Kidney capillary endothelial cell (primary cell): ENCODE data around the gene TMEM43.

Experiments used
- DNase-seq: peaks from one replicate; pipeline ENCODE4 v3.0.0-alpha.2; 2018; ENCODE audit warnings: low spot score

TMEM43 gene

DNA sequence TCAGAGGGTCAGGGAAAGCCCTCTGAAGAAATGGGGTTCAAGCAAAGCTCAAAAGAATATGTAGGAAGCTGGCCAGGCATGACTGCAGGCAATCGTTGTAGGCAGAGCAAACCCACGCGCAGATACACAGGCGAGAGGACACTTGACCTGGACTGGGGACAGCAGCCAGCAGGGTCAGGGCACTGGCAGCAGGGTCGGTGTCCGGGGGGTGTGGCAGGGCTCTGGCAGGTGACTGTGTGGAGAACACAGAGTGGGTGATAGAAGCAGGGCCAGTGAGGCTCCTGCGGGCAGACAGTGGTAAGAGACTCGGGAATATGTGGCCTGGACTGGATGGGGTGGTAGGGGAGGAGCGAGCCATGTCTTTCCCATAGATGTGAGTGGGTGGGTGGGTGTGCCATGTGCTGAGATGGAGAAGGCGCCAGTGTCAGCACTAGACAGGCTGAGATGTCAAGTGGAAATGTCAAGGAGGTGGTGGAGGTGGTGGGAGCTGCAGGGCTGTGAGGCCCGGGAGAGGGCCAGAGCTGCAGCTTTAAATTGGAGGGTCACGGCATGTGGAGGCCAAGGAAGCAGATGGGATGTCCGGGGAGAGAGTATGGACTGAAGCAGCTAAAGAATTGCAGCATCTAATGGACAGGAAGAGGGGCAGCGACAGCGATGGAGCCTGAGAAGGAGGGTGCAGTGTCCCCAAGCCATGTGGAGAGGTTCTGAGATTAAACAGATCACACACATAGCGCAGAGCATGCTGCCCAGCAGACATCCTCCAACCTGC is 13.4 kb downstream of the TMEM43 start:
- DNase-seq = no peak

DNA sequence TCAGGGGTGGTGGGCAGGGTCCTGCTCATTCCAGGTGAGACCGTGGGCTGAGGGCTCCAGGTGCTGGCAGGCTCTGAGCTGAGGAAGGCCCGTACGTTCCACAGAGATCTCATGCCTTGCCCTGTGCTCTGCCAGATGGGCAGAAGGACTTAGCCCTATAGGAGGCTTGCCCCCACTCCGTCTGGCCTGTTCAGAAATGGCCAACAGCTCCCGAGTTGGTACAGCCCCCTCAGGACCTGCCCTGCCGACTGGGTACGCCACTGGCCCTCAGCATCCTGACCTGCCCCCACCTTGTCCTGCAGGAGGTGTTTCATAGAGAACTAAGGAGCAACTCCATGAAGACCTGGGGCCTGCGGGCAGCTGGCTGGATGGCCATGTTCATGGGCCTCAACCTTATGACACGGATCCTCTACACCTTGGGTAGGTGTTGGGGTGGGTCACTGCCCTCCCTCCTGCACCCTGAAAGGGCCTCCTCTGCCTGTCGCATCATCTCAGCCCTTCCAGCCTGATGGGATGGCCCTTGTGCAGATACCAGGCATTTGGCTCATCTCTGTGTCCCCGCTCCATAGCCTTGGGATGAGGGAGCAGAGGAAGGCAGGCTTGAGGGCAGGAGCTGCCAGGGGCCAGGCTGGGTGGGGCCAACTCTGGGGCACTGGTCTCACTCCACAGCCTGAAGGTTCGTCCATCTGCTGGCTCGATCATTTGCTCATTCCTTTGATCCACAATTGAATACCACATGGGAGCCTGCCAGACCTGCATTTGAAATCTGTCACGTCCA is 14.2 kb downstream of the TMEM43 start:
- DNase-seq = no peak

DNA sequence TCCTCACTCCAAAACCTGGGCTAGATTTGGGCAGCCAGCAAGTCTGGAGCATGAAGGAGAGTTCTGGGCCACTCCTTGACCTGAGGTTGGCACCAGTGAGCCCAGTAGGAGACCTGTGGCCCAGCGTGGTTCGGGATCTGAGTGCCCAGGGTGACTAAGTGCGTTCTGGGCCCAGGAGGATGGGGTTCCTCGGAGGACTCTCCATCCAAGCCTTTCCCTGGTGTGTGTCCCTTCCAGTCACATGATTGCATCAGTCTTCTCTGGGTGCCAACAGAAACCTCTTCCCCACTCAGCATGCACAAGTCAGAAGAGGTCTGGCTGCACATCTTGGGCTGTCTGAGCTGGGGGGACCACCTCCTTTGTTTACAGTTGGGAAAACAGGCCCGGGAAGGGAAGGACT is 14.9 kb downstream of the TMEM43 start:
- no peak for DNase-seq

DNA sequence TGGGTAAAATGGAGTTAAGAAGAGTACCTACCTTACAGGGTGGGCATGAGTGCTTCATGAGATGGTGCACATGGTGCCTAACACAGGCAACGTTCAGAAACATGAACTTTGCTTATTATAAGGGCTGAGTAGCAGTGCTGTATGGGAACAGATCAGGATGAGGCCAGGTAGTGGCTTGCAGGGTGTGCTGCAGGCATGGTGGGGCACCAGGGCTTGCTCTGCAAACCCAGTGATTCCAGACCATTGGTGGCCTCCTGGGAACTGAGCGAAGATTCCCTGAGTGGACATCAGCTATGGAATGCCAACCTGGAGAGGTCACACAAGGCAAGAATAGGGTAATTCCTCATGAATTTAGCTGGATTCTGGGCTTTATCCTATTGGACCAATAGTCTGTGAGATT is 15.8 kb downstream of the TMEM43 start:
- no peak for DNase-seq

DNA sequence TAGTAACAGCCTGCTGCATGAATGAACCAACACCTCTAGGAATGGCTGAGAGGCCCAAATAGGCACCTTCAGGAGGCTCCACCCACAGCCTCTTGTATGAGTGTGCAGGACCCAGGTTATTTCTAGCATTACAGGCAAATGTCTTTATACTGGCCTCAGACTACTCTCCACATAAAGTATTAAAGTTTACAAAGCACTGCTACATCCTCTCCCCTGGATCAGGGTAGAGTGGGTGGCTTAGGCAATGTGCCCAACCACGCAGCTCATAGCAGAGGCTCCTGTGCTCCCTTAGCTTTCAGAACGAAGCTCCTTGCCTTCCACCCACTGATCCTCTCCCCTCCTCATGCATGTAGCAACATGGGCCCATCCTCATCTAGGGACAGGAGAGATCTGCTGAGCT is 16.3 kb downstream of the TMEM43 start:
- DNase-seq = no peak

DNA sequence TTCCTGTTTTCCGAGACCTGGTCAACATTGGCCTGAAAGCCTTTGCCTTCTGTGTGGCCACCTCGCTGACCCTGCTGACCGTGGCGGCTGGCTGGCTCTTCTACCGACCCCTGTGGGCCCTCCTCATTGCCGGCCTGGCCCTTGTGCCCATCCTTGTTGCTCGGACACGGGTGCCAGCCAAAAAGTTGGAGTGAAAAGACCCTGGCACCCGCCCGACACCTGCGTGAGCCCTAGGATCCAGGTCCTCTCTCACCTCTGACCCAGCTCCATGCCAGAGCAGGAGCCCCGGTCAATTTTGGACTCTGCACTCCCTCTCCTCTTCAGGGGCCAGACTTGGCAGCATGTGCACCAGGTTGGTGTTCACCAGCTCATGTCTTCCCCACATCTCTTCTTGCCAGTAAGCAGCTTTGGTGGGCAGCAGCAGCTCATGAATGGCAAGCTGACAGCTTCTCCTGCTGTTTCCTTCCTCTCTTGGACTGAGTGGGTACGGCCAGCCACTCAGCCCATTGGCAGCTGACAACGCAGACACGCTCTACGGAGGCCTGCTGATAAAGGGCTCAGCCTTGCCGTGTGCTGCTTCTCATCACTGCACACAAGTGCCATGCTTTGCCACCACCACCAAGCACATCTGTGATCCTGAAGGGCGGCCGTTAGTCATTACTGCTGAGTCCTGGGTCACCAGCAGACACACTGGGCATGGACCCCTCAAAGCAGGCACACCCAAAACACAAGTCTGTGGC is 16.9 kb downstream of the TMEM43 start:
- DNase-seq = no peak

DNA sequence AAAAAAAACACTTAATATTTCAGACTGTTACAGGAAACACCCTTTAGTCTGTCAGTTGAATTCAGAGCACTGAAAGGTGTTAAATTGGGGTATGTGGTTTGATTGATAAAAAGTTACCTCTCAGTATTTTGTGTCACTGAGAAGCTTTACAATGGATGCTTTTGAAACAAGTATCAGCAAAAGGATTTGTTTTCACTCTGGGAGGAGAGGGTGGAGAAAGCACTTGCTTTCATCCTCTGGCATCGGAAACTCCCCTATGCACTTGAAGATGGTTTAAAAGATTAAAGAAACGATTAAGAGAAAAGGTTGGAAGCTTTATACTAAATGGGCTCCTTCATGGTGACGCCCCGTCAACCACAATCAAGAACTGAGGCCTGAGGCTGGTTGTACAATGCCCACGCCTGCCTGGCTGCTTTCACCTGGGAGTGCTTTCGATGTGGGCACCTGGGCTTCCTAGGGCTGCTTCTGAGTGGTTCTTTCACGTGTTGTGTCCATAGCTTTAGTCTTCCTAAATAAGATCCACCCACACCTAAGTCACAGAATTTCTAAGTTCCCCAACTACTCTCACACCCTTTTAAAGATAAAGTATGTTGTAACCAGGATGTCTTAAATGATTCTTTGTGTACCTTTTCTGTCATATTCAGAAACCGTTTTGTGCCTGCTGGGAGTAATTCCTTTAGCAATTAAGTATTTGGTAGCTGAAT is 17.9 kb downstream of the TMEM43 start:
- no peak for DNase-seq

DNA sequence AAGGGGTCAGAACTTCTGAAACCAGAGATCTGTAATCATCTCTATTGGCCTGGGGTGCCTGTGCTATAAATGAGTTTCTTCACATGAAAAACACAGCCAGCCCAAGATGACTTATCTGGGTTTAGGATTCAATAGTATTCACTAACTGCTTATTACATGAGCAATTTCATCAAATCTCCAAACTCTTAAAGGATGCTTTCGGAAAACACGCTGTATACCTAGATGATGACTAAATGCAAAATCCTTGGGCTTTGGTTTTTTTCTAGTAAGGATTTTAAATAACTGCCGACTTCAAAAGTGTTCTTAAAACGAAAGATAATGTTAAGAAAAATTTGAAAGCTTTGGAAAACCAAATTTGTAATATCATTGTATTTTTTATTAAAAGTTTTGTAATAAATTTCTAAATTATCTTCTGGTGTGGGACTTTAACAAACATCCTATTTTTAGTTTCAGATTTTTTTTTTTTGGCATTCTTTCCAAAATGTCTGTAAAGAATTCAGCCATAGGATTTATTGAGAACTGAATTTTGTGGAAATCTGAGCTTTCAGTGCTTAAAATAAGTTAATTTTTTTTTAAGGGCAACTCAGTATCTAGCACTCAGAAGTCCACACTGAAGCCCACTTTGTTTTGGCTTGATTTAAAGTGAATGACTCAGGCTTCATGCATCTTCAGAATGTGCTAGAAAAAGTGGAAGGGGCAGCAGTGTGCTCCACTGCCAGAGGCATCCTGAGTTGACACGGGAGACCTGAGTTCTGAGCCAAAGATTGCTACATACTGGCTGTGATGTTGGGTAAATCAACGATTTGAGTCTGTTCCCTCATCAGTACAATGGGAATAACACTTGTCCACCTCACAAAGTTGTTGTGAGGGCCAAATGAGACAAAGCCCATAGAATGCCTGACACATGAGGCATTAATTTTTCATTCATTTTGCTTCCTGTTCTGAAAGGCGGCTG is 18.7 kb downstream of the TMEM43 start:
- DNase-seq = peak; percentile 85

DNA sequence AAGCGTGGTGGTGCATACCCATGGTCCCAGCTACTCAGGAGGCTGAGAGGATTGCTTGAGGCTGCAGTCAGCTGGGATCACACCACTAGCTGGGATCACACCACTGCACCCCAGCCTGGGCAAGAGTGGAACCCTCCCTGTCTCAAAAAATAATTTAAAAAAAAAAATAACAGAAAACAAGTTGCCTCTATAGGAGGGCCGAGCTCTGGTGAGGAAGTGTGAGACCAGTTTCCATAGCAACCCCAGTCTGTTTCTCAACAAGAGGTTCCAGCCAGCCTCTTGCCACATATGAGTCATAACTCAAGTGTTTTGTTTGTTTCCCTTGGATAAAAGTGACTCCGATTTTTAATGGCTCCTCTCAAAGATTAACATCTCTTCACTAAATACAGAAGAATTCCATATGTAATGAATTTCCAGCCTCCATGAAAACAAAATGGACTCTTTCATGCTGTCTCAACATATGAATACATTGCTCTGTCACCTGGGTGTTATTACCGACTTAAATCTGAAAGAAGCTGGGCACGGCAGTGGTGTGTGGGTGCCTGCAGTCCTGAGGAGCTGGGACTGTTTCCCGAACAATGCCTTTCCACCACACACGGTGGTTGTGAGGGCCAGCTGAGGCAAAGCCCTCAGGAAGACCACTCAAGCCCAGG is 19.7 kb downstream of the TMEM43 start:
- peak; percentile 99 for DNase-seq

DNA sequence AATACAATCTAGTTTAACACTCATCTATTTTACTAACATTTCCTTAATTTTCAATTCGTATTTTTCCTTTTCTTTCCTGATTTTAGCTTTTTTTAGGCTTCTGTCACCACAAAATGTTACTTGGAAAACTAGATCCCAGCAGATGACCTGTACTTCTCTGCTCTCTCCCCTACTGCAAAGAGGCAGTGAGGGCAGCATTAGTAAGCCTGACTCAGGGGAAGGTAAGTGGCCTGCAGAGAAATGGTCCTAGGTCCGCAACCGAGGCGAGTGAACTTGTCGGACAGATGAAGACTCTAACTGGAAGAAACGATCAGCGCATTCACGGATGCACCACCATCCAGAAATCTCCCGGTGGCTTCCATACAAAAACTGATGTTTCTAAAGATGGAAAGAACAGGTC is 20.4 kb downstream of the TMEM43 start:
- DNase-seq = no peak

DNA sequence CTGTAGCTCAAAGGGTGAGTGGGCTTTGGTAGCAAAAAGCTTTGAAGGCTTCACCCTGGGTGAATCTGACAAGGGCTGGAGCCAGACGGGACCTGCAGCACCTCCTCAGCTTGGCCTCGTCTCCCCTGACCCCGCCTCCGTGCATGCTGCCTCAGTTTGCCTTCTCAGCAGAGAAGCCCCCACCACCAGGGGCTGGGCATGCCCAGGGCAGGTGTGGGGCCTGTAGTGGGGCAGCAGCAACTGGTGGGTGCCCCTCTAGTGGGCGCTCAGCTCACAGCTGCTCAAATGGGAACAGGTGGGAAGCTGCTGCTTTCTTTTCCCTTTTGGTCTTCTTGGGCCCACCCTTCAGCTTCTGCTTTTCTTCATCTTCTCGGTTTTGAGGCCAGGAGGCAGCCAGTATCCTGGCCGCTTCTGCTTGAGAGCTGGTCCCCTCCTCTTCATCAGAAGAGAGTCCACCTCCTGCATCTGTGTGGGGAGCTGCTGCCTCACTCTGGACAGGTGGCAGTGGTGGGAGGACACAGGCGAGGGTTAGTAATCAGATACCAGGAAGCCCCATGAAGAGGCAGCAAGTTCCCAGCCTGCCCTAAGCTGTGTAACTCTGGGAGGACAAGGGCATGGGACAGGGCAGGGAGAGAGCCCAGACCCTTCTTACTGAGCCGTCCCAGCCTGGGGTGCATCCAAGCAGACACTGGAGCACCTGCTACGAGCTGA is 21.0 kb downstream of the TMEM43 start:
- no peak for DNase-seq

DNA sequence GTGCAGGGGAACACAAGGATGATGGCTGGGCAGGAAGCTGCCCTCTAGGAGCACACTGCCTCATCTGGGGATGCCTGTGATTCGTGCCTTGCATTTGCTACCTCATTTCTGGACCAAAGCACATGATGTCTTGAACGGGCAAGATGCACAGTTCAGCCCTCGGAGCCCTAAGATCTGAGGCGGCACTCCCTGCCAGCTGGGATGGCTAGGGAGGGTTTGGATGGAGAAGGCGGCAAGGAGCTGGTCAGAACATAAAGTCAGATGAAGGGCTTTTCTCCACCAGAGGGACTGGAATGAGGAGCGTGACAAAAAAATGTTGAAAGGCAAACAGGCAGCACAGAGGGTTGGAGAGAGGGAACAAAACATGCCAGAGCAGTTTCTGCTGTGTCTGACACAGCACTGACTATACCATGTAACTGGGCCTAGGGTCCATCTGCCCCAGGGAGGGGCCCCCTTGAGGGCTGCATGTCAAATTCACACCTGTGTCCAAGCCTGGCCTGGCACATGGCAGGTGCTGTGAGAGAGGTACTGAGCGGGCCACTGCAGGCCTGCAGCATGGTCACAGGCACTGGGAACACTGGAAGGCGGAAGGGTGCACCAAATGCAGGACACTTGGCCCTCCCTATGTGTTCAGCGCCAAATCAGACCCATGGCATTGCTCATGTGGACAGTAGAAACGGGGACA is 21.7 kb downstream of the TMEM43 start:
- no peak for DNase-seq

DNA sequence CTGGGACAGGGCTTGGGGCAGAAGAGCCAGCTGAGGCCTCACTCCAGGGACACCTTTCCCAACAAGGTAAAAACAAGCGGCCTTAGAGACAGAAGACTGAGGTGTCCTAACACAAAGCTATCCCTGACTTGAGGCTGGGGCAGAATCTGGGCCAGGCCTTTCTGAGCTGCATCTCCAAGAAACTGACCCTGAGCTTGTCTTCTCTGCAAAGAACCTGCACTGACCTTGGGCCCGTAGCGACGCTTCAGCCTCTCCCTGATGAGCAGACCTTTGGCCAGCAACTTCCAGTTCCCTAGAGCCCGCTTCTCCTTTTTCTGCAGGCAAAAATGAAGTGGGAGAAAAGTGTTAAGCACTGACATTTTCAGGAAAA is 22.2 kb downstream of the TMEM43 start:
- DNase-seq = no peak

DNA sequence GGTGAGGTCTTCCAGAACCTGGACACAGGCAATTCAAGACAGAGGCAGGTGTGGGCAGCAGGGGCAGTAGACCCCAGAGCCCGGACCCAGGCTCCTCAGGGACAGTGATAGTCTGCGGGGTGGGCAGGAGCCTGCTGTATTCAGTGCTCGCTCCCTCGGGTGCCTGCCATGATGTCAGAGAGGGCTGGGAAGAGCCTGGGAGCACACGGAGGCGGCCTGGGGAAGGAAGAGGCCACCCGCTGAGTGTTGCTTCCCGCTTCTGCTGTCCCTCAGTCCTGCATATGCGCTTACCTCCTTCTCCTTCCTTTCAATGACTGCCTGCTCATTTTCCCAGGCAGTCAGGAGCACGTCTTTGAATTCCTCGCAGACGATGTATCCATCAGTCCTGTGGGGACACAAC is 22.8 kb downstream of the TMEM43 start:
- DNase-seq = no peak

DNA sequence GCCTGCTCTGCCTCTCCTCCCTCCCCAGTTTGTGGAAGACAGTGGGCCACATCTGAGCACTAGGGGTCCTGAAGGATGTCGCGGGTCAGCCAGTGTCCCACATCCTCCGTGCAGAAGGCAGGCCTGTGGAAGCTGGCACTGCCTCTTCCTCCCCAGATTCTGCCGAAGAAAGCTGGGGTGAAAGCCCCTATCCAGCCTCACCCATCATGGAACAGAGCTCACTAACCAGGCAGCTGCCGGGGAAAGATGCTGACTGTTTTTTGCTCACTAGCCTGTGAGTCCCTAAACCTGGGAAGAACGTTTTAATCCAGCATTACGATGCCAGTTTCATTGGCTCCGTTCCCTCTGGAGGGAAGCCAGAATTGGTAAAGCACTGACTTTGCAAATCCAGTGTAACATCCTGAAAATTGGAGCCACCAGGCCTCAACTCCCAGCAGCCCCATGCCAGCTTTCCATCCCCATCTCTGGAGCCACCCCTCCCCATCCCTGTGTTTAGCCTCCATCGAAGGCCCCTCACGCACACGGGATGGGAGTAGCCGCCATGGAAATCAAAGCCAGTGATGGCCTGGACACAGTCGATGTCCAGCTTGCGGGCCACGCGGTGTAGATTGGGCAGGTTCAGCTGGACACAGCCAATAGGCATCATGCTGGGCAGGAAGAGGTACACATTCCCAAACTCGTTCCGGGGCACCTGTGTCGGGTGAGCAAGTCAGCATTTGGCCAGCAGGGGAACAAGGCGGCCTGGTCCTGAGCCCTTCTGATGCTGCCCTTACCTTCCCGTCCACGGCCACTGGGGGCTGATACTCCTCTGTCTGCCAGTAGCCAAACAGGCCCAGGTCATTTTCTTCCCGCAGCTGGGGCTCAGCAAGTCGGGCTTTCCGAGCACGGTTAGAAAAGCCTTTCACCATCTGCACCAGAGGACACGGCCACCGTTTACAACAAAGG is 23.5 kb downstream of the TMEM43 start:
- no peak for DNase-seq

DNA sequence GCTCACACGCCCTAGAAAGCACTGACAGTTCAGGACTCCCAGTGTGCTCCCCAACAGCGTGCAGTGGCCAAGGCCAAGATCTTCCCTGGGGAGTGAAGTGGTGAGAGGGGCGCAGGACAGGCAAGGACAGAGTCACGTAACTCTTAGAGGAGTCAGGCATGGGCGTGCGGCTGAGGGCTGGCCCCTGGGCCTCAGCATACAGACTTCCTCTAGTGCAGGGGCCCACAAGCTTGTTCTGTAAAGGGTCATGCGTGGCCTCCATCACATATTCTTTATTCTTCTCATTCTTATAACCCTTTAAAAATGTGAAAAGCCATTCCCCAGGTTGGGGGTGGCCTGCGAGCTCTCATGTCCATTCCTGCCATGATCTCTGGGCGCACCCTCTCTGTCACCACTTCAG is 25.2 kb downstream of the TMEM43 start:
- DNase-seq = no peak

DNA sequence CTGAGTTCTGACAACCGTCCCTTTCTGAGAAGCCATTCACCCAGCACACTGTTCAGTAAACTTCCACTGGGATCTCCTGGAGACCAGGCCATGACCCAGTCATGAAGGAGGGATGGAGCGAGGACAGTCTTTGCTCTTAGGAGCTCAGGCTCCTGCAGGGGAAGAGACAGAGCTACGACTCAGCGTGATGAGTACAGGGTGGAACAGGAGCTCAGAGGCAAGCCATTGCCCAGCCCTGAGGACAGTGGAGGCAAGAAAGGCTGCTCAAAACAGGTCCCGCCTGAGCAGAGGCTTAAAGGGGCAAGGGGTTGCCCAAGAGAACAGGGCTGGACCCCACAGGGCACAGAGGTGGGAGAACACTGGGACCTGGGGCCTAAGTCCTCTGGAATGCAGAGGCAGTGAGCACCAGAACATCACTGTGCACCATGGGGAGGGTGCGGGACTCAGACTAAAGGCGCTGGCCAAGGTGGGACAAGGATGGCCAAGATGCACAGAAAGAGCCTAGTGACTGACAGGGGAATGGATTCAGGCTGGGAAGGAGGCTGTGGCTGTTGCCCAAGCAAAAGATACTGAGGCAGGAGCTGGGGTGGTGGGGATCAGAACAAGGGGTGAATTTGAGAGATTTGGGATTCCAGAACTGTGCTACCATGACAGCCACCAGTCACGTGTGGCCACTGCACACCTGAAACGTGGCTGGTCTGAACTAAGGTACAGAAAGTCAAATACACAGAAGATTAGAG is 25.8 kb downstream of the TMEM43 start:
- no peak for DNase-seq
